ENCODE measurements around the gene IRGC. TPM values are rescaled to one million over a fixed set of nuclear protein-coding genes. Genes with fewer than 3 reads are reported as not detected.
A peak's percentile ranks its signal among the peaks of the same experiment; 100 is the strongest.
"Not testable (repeated sequence)": the region's sequence is repeated elsewhere in the genome, so short reads cannot be mapped to it uniquely, and the experiment has no call there.

The IRGC gene
- total RNA-seq, 2 experiments from 2014 or later = not detected

GRCh38 chr19:43762814-43763213 lies 46.9 kb downstream of the IRGC start:
- no peak for DNase-seq
- H3K4me1 Mint-ChIP-seq (ENCODE audit: low read depth) = peaks cover 70% of the 10 kb centered on the region
- peaks cover 30% of the 10 kb centered on the region for H3K36me3 Mint-ChIP-seq
- H3K27me3 Mint-ChIP-seq = peaks cover 1% of the 10 kb centered on the region
- intact Hi-C loops (cut with micrococcal nuclease) = no loop called here
- ChIA-PET CTCF (interaction anchor here (0.9 to 7.9 kb wide), 3 partner anchors 11 to 17 kb away, joined by 5 to 175 read pairs (median 9); partner anchors contain the start of gene KCNN4), POLR2A (interaction anchor here (0.6 to 9.1 kb wide), 4 partner anchors 8 to 390 kb away, joined by 3 to 182 read pairs (median 9); partner anchors contain the start of genes KCNN4 and SMG9)
- H3K4me3 Mint-ChIP-seq = no peak overlapping the region
- no peaks in the 10 kb centered on the region for H3K9me3 Mint-ChIP-seq
- H3K27ac Mint-ChIP-seq = peak overlapping the region; percentile 99

- no peaks in the 10 kb centered on the region for H3K9me3 Mint-ChIP-seq
- intact Hi-C loops (cut with micrococcal nuclease) = no loop called here
- peak overlapping the region; percentile 4 for H3K4me3 Mint-ChIP-seq
- peak overlapping the region; percentile 99 for H3K27ac Mint-ChIP-seq
- peak; percentile 66 for DNase-seq
- H3K27me3 Mint-ChIP-seq = peaks cover 1% of the 10 kb centered on the region
- CTCF ChIA-PET = interaction anchor here (0.9 to 7.9 kb wide), 3 partner anchors 12 to 18 kb away, joined by 5 to 175 read pairs (median 9); partner anchors contain the start of gene KCNN4
- peaks cover 36% of the 10 kb centered on the region for H3K36me3 Mint-ChIP-seq
- POLR2A ChIA-PET = interaction anchor here (1.1 to 9.1 kb wide), 3 partner anchors 9 to 95 kb away, joined by 4 to 182 read pairs (median 14); partner anchors contain the start of genes KCNN4 and SMG9
- peaks cover 73% of the 10 kb centered on the region for H3K4me1 Mint-ChIP-seq (ENCODE audit: low read depth)
Measured at GRCh38 chr19:43763473-43763939, 47.6 kb downstream of the IRGC start.

GRCh38 chr19:43764684-43765083 lies 48.8 kb downstream of the IRGC start:
- peak overlapping the region; percentile 99 for H3K27ac Mint-ChIP-seq
- H3K27me3 Mint-ChIP-seq, H3K9me3 Mint-ChIP-seq, DNase-seq: not testable (repeated sequence)
- peaks cover 48% of the 10 kb centered on the region for H3K36me3 Mint-ChIP-seq
- peak overlapping the region; percentile 64 for H3K4me3 Mint-ChIP-seq
- intact Hi-C loops (cut with micrococcal nuclease) = loop anchor here (1.0 to 5.0 kb wide), 4 partner anchors 10 to 97 kb away; partner anchors contain the start of gene SMG9
- ChIA-PET CTCF (interaction anchor here (0.6 to 7.9 kb wide), 11 partner anchors 10 to 244 kb away, joined by 3 to 175 read pairs (median 7); partner anchors contain the start of genes KCNN4 and SMG9), POLR2A (interaction anchor here (1.5 to 9.1 kb wide), 3 partner anchors 10 to 236 kb away, joined by 3 to 182 read pairs (median 127); partner anchors contain the start of genes KCNN4 and SMG9)
- peaks cover 77% of the 10 kb centered on the region for H3K4me1 Mint-ChIP-seq (ENCODE audit: low read depth)

- Mint-ChIP-seq H3K4me1 (ENCODE audit: low read depth) (peaks cover 82% of the 10 kb centered on the region), H3K36me3 (peaks cover 54% of the 10 kb centered on the region)
- POLR2A ChIA-PET = interaction anchor here (0.7 to 9.1 kb wide), 4 partner anchors 11 to 237 kb away, joined by 3 to 182 read pairs (median 65); partner anchors contain the start of genes KCNN4, SMG9 and ZNF575
Measured at GRCh38 chr19:43765109-43765876, 49.4 kb downstream of the IRGC start.

GRCh38 chr19:43766755-43767043 lies 50.8 kb downstream of the IRGC start:
- H3K4me1 Mint-ChIP-seq (ENCODE audit: low read depth) = peaks cover 85% of the 10 kb centered on the region
- POLR2A ChIA-PET = interaction anchor here (1.1 to 9.1 kb wide), 4 partner anchors 12 to 19 kb away, joined by 3 to 182 read pairs (median 66); partner anchors contain the start of genes KCNN4 and SMG9

More at GRCh38 chr19:43765109-43765876, 49.4 kb downstream of the IRGC start:
- H3K9me3 Mint-ChIP-seq = no peaks in the 10 kb centered on the region
- peak; percentile 96 for DNase-seq
- peaks cover 1% of the 10 kb centered on the region for H3K27me3 Mint-ChIP-seq
- H3K27ac Mint-ChIP-seq = peak overlapping the region; percentile 99
- peak overlapping the region; percentile 64 for H3K4me3 Mint-ChIP-seq
- intact Hi-C loops (cut with micrococcal nuclease) = loop anchor here (1.0 to 5.0 kb wide), 4 partner anchors 11 to 98 kb away; partner anchors contain the start of gene SMG9
- CTCF ChIA-PET = interaction anchor here (0.6 to 7.9 kb wide), 16 partner anchors 11 to 326 kb away, joined by 3 to 175 read pairs (median 5); partner anchors contain the start of genes KCNN4 and SMG9

GRCh38 chr19:43767316-43767715 lies 51.4 kb downstream of the IRGC start:
- intact Hi-C loops (cut with micrococcal nuclease) = loop anchor here (5.0 kb wide), 1 partner anchor 100 kb away; no protein-coding TSS in a partner anchor
- CTCF ChIA-PET = interaction anchor here (1.0 to 7.9 kb wide), 8 partner anchors 11 to 102 kb away, joined by 3 to 175 read pairs (median 20); partner anchors contain the start of genes KCNN4 and SMG9
- peak overlapping the region; percentile 64 for H3K4me3 Mint-ChIP-seq
- POLR2A ChIA-PET = interaction anchor here (2.0 to 9.1 kb wide), 3 partner anchors 11 to 17 kb away, joined by 6 to 182 read pairs (median 127); partner anchors contain the start of genes KCNN4 and SMG9
- no peaks in the 10 kb centered on the region for H3K9me3 Mint-ChIP-seq
- peaks cover 1% of the 10 kb centered on the region for H3K27me3 Mint-ChIP-seq
- peak overlapping the region; percentile 99 for H3K27ac Mint-ChIP-seq
- DNase-seq = no peak
- H3K36me3 Mint-ChIP-seq = peaks cover 69% of the 10 kb centered on the region
- H3K4me1 Mint-ChIP-seq (ENCODE audit: low read depth) = peaks cover 81% of the 10 kb centered on the region

More at GRCh38 chr19:43766755-43767043, 50.8 kb downstream of the IRGC start:
- peak overlapping the region; percentile 64 for H3K4me3 Mint-ChIP-seq
- no peaks in the 10 kb centered on the region for H3K9me3 Mint-ChIP-seq
- peak overlapping the region; percentile 99 for H3K27ac Mint-ChIP-seq
- H3K36me3 Mint-ChIP-seq = peaks cover 65% of the 10 kb centered on the region
- CTCF ChIA-PET = interaction anchor here (0.7 to 7.9 kb wide), 13 partner anchors 12 to 211 kb away, joined by 3 to 175 read pairs (median 4); partner anchors contain the start of genes KCNN4 and SMG9
- DNase-seq = no peak
- intact Hi-C loops (cut with micrococcal nuclease) = loop anchor here (5.0 kb wide), 1 partner anchor 99 kb away; no protein-coding TSS in a partner anchor
- peaks cover 1% of the 10 kb centered on the region for H3K27me3 Mint-ChIP-seq

GRCh38 chr19:43767818-43768217 lies 51.9 kb downstream of the IRGC start:
- Mint-ChIP-seq H3K9me3 (no peaks in the 10 kb centered on the region), H3K4me3 (no peak overlapping the region), H3K27me3 (peaks cover 1% of the 10 kb centered on the region), H3K27ac (peak overlapping the region; percentile 99), H3K36me3 (peaks cover 73% of the 10 kb centered on the region), H3K4me1 (ENCODE audit: low read depth) (peaks cover 76% of the 10 kb centered on the region)
- ChIA-PET CTCF (interaction anchor here (1.6 to 7.9 kb wide), 7 partner anchors 11 to 103 kb away, joined by 3 to 175 read pairs (median 27); partner anchors contain the start of genes KCNN4 and SMG9), POLR2A (interaction anchor here (2.0 to 9.1 kb wide), 3 partner anchors 11 to 16 kb away, joined by 6 to 182 read pairs (median 127); partner anchors contain the start of genes KCNN4 and SMG9)
- no peak for DNase-seq
- intact Hi-C loops (cut with micrococcal nuclease) = loop anchor here (5.0 kb wide), 1 partner anchor 101 kb away; no protein-coding TSS in a partner anchor

- ChIA-PET CTCF (interaction anchor here (4.6 to 7.9 kb wide), 4 partner anchors 10 to 23 kb away, joined by 27 to 175 read pairs (median 88); partner anchors contain the start of genes KCNN4 and SMG9), POLR2A (interaction anchor here (6.2 to 9.1 kb wide), 2 partner anchors 10 to 14 kb away, joined by 127 to 182 read pairs; partner anchors contain the start of genes KCNN4 and SMG9)
- peak overlapping the region; percentile 99 for H3K27ac Mint-ChIP-seq
- H3K4me1 Mint-ChIP-seq (ENCODE audit: low read depth) = peaks cover 75% of the 10 kb centered on the region
- H3K36me3 Mint-ChIP-seq = peaks cover 76% of the 10 kb centered on the region
- DNase-seq = no peak
- H3K9me3 Mint-ChIP-seq = no peaks in the 10 kb centered on the region
- no peak overlapping the region for H3K4me3 Mint-ChIP-seq
- intact Hi-C loops (cut with micrococcal nuclease) = loop anchor here (5.0 kb wide), 1 partner anchor 101 kb away; no protein-coding TSS in a partner anchor
- H3K27me3 Mint-ChIP-seq = peaks cover 1% of the 10 kb centered on the region
Measured at GRCh38 chr19:43768273-43769050, 52.6 kb downstream of the IRGC start.

- POLR2A ChIA-PET = interaction anchor here (6.2 to 9.1 kb wide), 2 partner anchors 9 to 15 kb away, joined by 127 to 182 read pairs; partner anchors contain the start of genes KCNN4 and SMG9
- H3K36me3 Mint-ChIP-seq = peaks cover 77% of the 10 kb centered on the region
- H3K27me3 Mint-ChIP-seq = peaks cover 1% of the 10 kb centered on the region
- no peaks in the 10 kb centered on the region for H3K9me3 Mint-ChIP-seq
- DNase-seq = no peak
- CTCF ChIA-PET = interaction anchor here (4.9 to 7.9 kb wide), 3 partner anchors 9 to 24 kb away, joined by 27 to 175 read pairs (median 68); partner anchors contain the start of gene KCNN4
- intact Hi-C loops (cut with micrococcal nuclease) = loop anchor here (5.0 kb wide), 1 partner anchor 102 kb away; no protein-coding TSS in a partner anchor
- peak overlapping the region; percentile 26 for H3K27ac Mint-ChIP-seq
- H3K4me1 Mint-ChIP-seq (ENCODE audit: low read depth) = peaks cover 71% of the 10 kb centered on the region
- no peak overlapping the region for H3K4me3 Mint-ChIP-seq
Measured at GRCh38 chr19:43769256-43769655, 53.4 kb downstream of the IRGC start.
